Measurements from ENCODE around the gene HECW1. TPM values are rescaled to one million over a fixed set of nuclear protein-coding genes. Genes with fewer than 3 reads are reported as not detected.
"Not testable (repeated sequence)": the region's sequence is repeated elsewhere in the genome, so short reads cannot be mapped to it uniquely, and the experiment has no call there.

The HECW1 gene
- polyA plus RNA-seq, 4 donors = under 0.01 to 0.10 (median 0.03) TPM; not detected in 1

DNA sequence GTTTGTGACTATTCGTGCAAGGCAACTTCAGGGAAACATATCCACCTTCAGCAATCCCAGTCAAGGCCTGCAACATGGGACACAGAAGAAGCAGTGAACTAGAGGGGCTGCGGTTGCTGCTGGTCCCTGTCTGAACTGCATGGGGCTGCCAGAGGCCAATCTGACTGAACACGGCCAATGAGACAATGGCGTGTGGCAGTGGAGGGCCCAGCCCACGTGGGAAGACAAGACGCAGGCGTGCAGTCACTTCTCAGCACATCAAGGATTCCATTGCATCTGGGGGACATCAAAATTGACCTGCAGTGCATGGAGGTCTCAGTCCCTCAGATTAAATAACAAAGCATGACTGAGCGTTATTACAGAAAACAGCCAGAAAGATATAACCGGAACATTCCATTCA is 215.9 kb downstream of the HECW1 start:
- 86 to 92% (median 88%) methylated on average over 9 of the region's 9 CpGs for WGBS, 3 donors
- FAIRE-seq = no peak

GRCh38 chr7:43328785-43329380 is 216.4 kb downstream of the HECW1 start:
- FAIRE-seq = no peak
- no peak for DNase-seq
- Histone ChIP-seq H3K27me3 (ENCODE audit: control insufficient read depth in 3 of 3, insufficient read depth in 3 of 3, low read length in 3 of 3) (no peaks in the 10 kb centered on the region), H3K4me3 (ENCODE audit: low read depth in 1 of 3, low read length in 3 of 3) (no peak overlapping the region), H3K27ac (ENCODE audit: low read depth in 1 of 3, low read length in 2 of 3) (no peak overlapping the region), H3K36me3 (ENCODE audit: control insufficient read depth in 3 of 3, insufficient read depth in 2 of 3, low read depth in 1 of 3, low read length in 3 of 3) (no peaks in the 10 kb centered on the region), H3K9me3 (ENCODE audit: control insufficient read depth in 2 of 2, insufficient read depth in 1 of 2, low read depth in 1 of 2, low read length in 1 of 2) (no peaks in the 10 kb centered on the region), H3K4me1 (ENCODE audit: control insufficient read depth in 3 of 3, insufficient read depth in 2 of 3, low read depth in 1 of 3, low read length in 2 of 3) (no peaks in the 10 kb centered on the region)
- 46 to 57% (median 52%) methylated on average over 6 of the region's 6 CpGs for WGBS, 3 donors

More for the DNA sequence above, 215.9 kb downstream of the HECW1 start:
- no peaks in the 10 kb centered on the region for H3K36me3 ChIP-seq (ENCODE audit: control insufficient read depth in 3 of 3, insufficient read depth in 2 of 3, low read depth in 1 of 3, low read length in 3 of 3)
- H3K4me3 ChIP-seq (ENCODE audit: low read depth in 1 of 3, low read length in 3 of 3) = no peak overlapping the region
- H3K27me3 ChIP-seq (ENCODE audit: control insufficient read depth in 3 of 3, insufficient read depth in 3 of 3, low read length in 3 of 3) = no peaks in the 10 kb centered on the region
- H3K9me3 ChIP-seq (ENCODE audit: control insufficient read depth in 2 of 2, insufficient read depth in 1 of 2, low read depth in 1 of 2, low read length in 1 of 2) = no peaks in the 10 kb centered on the region
- H3K27ac ChIP-seq (ENCODE audit: low read depth in 1 of 3, low read length in 2 of 3) = no peak overlapping the region
- no peak for DNase-seq
- H3K4me1 ChIP-seq (ENCODE audit: control insufficient read depth in 3 of 3, insufficient read depth in 2 of 3, low read depth in 1 of 3, low read length in 2 of 3) = no peaks in the 10 kb centered on the region

GRCh38 chr7:43332193-43332796 is 219.8 kb downstream of the HECW1 start:
- Histone ChIP-seq H3K36me3 (ENCODE audit: control insufficient read depth in 3 of 3, insufficient read depth in 2 of 3, low read depth in 1 of 3, low read length in 3 of 3) (no peaks in the 10 kb centered on the region), H3K4me1 (ENCODE audit: control insufficient read depth in 3 of 3, insufficient read depth in 2 of 3, low read depth in 1 of 3, low read length in 2 of 3) (no peaks in the 10 kb centered on the region), H3K4me3 (ENCODE audit: low read depth in 1 of 3, low read length in 3 of 3) (no peak overlapping the region), H3K27ac (ENCODE audit: low read depth in 1 of 3, low read length in 2 of 3) (no peak overlapping the region), H3K9me3 (ENCODE audit: control insufficient read depth in 2 of 2, insufficient read depth in 1 of 2, low read depth in 1 of 2, low read length in 1 of 2) (no peaks in the 10 kb centered on the region), H3K27me3 (ENCODE audit: control insufficient read depth in 3 of 3, insufficient read depth in 3 of 3, low read length in 3 of 3) (no peaks in the 10 kb centered on the region)
- no peak for DNase-seq
- 79 to 85% (median 80%) methylated on average over 8 of the region's 8 CpGs for WGBS, 3 donors
- FAIRE-seq = no peak

DNA sequence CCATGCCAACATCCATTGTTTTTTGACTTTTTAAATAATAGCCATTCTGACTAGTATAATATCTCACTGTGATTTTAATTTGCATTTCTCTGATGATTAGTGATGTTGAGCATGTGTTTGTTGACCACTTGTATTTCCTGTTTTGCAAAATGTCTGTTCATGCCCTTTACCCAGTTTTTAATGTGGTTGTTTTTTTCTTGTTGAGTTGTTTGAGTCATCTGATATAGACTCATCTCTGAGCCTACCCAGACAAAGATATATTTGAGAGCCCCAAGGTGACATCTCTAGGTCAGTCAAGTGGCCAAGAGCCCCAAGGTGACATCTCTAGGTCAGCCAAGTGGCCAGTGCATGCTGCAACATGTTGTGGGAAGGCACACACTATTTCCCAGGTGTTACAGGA is 224.7 kb downstream of the HECW1 start:
- no peak for FAIRE-seq
- Histone ChIP-seq H3K4me1 (ENCODE audit: control insufficient read depth in 3 of 3, insufficient read depth in 2 of 3, low read depth in 1 of 3, low read length in 2 of 3) (no peaks in the 10 kb centered on the region), H3K9me3 (ENCODE audit: control insufficient read depth in 2 of 2, insufficient read depth in 1 of 2, low read depth in 1 of 2, low read length in 1 of 2) (no peaks in the 10 kb centered on the region)

GRCh38 chr7:43337811-43338210 is 225.4 kb downstream of the HECW1 start:
- DNase-seq (no peak), FAIRE-seq (no peak)
- Histone ChIP-seq H3K36me3 (ENCODE audit: control insufficient read depth in 3 of 3, insufficient read depth in 2 of 3, low read depth in 1 of 3, low read length in 3 of 3) (no peaks in the 10 kb centered on the region), H3K27me3 (ENCODE audit: control insufficient read depth in 3 of 3, insufficient read depth in 3 of 3, low read length in 3 of 3) (no peaks in the 10 kb centered on the region), H3K9me3 (ENCODE audit: control insufficient read depth in 2 of 2, insufficient read depth in 1 of 2, low read depth in 1 of 2, low read length in 1 of 2) (no peaks in the 10 kb centered on the region), H3K4me3 (ENCODE audit: low read depth in 1 of 3, low read length in 3 of 3) (no peak overlapping the region), H3K4me1 (ENCODE audit: control insufficient read depth in 3 of 3, insufficient read depth in 2 of 3, low read depth in 1 of 3, low read length in 2 of 3) (no peaks in the 10 kb centered on the region), H3K27ac (ENCODE audit: low read depth in 1 of 3, low read length in 2 of 3) (no peak overlapping the region)
- 67 to 76% (median 70%) methylated on average over 1 of the region's 1 CpG for WGBS, 3 donors

More for the DNA sequence above, 224.7 kb downstream of the HECW1 start:
- Histone ChIP-seq H3K27ac (ENCODE audit: low read depth in 1 of 3, low read length in 2 of 3) (no peak overlapping the region), H3K36me3 (ENCODE audit: control insufficient read depth in 3 of 3, insufficient read depth in 2 of 3, low read depth in 1 of 3, low read length in 3 of 3) (no peaks in the 10 kb centered on the region), H3K4me3 (ENCODE audit: low read depth in 1 of 3, low read length in 3 of 3) (no peak overlapping the region), H3K27me3 (ENCODE audit: control insufficient read depth in 3 of 3, insufficient read depth in 3 of 3, low read length in 3 of 3) (no peaks in the 10 kb centered on the region)
- no peak for DNase-seq

DNA sequence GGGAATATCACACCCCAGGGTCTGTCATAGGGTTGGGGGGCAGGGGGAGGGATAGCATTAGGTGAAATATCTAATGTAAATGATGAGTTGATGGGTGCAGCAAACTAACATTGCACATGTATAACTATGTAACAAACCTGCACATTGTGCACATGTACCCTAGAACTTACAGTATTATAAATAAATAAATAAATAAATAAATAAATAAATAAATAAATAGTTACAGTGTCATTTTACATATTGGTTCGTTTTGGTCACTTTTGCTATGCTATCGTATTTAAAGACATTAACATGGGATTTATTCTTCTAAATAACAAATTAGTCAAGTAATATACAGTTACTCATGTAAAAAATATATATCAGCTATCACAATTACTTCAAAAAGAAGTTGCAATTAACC is 228.7 kb downstream of the HECW1 start:
- no peak for FAIRE-seq
- no peaks in the 10 kb centered on the region for H3K36me3 ChIP-seq (ENCODE audit: control insufficient read depth in 3 of 3, insufficient read depth in 2 of 3, low read depth in 1 of 3, low read length in 3 of 3)

DNA sequence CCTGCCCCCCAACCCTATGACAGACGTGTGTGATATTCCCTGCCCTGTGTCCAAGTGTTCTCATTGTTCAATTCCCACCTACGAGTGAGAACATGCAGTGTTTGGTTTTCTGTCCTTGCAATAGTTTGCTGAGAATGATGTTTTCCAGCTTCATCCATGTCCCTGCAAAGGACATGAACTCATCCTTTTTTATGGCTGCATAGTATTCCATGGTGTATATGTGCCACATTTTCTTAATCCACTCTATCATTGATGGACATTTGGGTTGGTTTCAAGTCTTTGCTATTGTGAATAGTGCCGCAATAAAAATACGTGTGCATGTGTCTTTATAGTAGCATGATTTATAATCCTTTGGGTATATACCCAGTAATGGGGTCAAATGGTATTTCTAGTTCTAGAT is 231.0 kb downstream of the HECW1 start:
- not testable (repeated sequence) for H3K27me3 ChIP-seq (ENCODE audit: control insufficient read depth in 3 of 3, insufficient read depth in 3 of 3, low read length in 3 of 3); DNase-seq; H3K36me3 ChIP-seq (ENCODE audit: control insufficient read depth in 3 of 3, insufficient read depth in 2 of 3, low read depth in 1 of 3, low read length in 3 of 3); FAIRE-seq; H3K4me1 ChIP-seq (ENCODE audit: control insufficient read depth in 3 of 3, insufficient read depth in 2 of 3, low read depth in 1 of 3, low read length in 2 of 3); H3K9me3 ChIP-seq (ENCODE audit: control insufficient read depth in 2 of 2, insufficient read depth in 1 of 2, low read depth in 1 of 2, low read length in 1 of 2); H3K27ac ChIP-seq (ENCODE audit: low read depth in 1 of 3, low read length in 2 of 3); H3K4me3 ChIP-seq (ENCODE audit: low read depth in 1 of 3, low read length in 3 of 3)
- WGBS, 3 donors = 86 to 90% (median 86%) methylated on average over 4 of the region's 4 CpGs

More for the DNA sequence above, 228.7 kb downstream of the HECW1 start:
- H3K9me3 ChIP-seq (ENCODE audit: control insufficient read depth in 2 of 2, insufficient read depth in 1 of 2, low read depth in 1 of 2, low read length in 1 of 2) = no peaks in the 10 kb centered on the region
- WGBS, 3 donors = 80 to 85% (median 83%) methylated on average over 2 of the region's 2 CpGs
- H3K4me1 ChIP-seq (ENCODE audit: control insufficient read depth in 3 of 3, insufficient read depth in 2 of 3, low read depth in 1 of 3, low read length in 2 of 3) = no peaks in the 10 kb centered on the region
- no peaks in the 10 kb centered on the region for H3K27me3 ChIP-seq (ENCODE audit: control insufficient read depth in 3 of 3, insufficient read depth in 3 of 3, low read length in 3 of 3)
- no peak for DNase-seq
- no peak overlapping the region for H3K4me3 ChIP-seq (ENCODE audit: low read depth in 1 of 3, low read length in 3 of 3)
- no peak overlapping the region for H3K27ac ChIP-seq (ENCODE audit: low read depth in 1 of 3, low read length in 2 of 3)

GRCh38 chr7:43345696-43346095 is 233.2 kb downstream of the HECW1 start:
- WGBS, 3 donors = 64 to 71% (median 64%) methylated on average over 1 of the region's 1 CpG
- H3K27ac ChIP-seq (ENCODE audit: low read depth in 1 of 3, low read length in 2 of 3); H3K27me3 ChIP-seq (ENCODE audit: control insufficient read depth in 3 of 3, insufficient read depth in 3 of 3, low read length in 3 of 3); H3K4me3 ChIP-seq (ENCODE audit: low read depth in 1 of 3, low read length in 3 of 3); H3K4me1 ChIP-seq (ENCODE audit: control insufficient read depth in 3 of 3, insufficient read depth in 2 of 3, low read depth in 1 of 3, low read length in 2 of 3); H3K9me3 ChIP-seq (ENCODE audit: control insufficient read depth in 2 of 2, insufficient read depth in 1 of 2, low read depth in 1 of 2, low read length in 1 of 2); H3K36me3 ChIP-seq (ENCODE audit: control insufficient read depth in 3 of 3, insufficient read depth in 2 of 3, low read depth in 1 of 3, low read length in 3 of 3); FAIRE-seq; DNase-seq: not testable (repeated sequence)

DNA sequence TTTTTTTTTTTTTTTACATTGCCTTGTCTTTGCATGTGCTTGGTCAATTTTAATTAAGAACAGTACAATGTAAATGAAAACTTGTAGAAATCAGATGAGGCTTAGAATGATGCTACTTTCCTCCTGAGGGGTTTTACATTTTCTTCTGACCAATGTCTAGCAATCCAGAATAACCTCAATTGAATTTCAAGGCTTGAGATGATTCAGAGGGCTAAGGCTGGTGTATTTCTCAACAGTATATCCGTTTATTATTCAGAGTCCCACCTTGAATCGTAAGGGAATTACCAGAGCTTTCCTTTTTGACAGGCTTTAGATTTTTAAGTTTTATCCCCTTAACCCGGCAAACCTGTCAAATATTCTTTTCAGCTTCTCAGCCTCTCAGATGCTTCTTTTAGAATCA is 239.2 kb downstream of the HECW1 start:
- no peak overlapping the region for H3K4me3 ChIP-seq (ENCODE audit: low read depth in 1 of 3, low read length in 3 of 3)
- H3K9me3 ChIP-seq (ENCODE audit: control insufficient read depth in 2 of 2, insufficient read depth in 1 of 2, low read depth in 1 of 2, low read length in 1 of 2) = peaks cover 0 to 7% of the 10 kb centered on the region in 2 donors
- DNase-seq (no peak), FAIRE-seq (no peak)
- H3K4me1 ChIP-seq (ENCODE audit: control insufficient read depth in 3 of 3, insufficient read depth in 2 of 3, low read depth in 1 of 3, low read length in 2 of 3) = no peaks in the 10 kb centered on the region
- H3K27me3 ChIP-seq (ENCODE audit: control insufficient read depth in 3 of 3, insufficient read depth in 3 of 3, low read length in 3 of 3) = no peaks in the 10 kb centered on the region
- no peaks in the 10 kb centered on the region for H3K36me3 ChIP-seq (ENCODE audit: control insufficient read depth in 3 of 3, insufficient read depth in 2 of 3, low read depth in 1 of 3, low read length in 3 of 3)
- 74 to 84% (median 83%) methylated on average over 3 of the region's 3 CpGs for WGBS, 3 donors
- no peak overlapping the region for H3K27ac ChIP-seq (ENCODE audit: low read depth in 1 of 3, low read length in 2 of 3)

All from small intestine (tissue), 7 donors.